Measurements from ENCODE around the gene ACVRL1. TPM values are rescaled to one million over a fixed set of nuclear protein-coding genes. Genes with fewer than 3 reads are reported as not detected.

Gene ACVRL1
- total RNA-seq, 4 donors from 2014 or later, result 68.4 to 318 (median 80.7) TPM

DNA sequence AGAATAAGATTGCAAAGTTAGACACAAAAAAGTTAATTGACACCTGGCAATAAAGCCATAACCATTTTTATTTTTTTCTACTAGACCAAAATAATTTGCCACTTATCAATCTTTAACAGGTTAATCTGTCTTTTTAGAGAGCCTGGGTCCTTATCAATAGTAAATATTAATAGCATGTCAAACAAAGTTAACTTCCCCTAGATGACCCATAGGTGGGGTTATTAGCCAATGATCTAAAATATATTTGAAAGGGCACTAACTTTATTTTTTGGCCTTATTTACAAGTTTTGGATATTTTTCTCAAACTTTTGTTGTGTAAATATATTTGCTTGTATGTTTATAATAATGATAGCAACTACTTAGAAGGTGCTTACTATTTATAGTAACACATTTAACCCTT is 15.5 kb upstream of the ACVRL1 start:
- Histone ChIP-seq H3K27me3 (no peaks in the 10 kb centered on the region), H3K36me3 (no peaks in the 10 kb centered on the region), H3K4me1 (peaks cover 0 to 24% (median 0%) of the 10 kb centered on the region in 4 donors), H3K9me3 (no peaks in the 10 kb centered on the region), H3K4me3 (no peak overlapping the region), H3K27ac (no peak overlapping the region)
- no peak for TF ChIP-seq POLR2A (IDR thresholded peaks at IDR 0.05)
- TF ChIP-seq, protein P1, sequence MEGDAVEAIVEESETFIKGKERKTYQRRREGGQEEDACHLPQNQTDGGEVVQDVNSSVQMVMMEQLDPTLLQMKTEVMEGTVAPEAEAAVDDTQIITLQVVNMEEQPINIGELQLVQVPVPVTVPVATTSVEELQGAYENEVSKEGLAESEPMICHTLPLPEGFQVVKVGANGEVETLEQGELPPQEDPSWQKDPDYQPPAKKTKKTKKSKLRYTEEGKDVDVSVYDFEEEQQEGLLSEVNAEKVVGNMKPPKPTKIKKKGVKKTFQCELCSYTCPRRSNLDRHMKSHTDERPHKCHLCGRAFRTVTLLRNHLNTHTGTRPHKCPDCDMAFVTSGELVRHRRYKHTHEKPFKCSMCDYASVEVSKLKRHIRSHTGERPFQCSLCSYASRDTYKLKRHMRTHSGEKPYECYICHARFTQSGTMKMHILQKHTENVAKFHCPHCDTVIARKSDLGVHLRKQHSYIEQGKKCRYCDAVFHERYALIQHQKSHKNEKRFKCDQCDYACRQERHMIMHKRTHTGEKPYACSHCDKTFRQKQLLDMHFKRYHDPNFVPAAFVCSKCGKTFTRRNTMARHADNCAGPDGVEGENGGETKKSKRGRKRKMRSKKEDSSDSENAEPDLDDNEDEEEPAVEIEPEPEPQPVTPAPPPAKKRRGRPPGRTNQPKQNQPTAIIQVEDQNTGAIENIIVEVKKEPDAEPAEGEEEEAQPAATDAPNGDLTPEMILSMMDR (IDR thresholded peaks at IDR 0.05), result peak in 3 of 5 experiments; percentile 26 to 62 (median 53)
- DNase-seq (ENCODE audit: low spot score in 2 of 2), result no peak

DNA sequence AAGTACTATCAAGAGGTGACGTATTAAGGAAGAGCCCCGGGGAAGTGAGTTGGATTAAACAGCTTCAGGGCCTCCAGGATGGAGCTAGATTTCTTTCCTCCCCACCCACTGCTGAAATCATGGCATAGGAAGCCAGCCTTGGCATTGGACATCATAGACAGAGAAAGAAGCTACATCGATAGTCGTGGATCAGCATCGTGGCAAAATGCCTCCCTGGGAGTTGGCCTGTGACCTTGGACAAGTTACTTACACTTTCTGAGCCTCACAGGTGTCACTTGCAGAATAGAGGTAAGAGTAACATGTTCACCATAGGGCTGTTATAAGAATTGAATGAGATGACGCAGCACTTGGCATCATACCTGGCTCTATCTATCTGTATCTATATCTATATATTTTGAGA is 13.5 kb upstream of the ACVRL1 start:
- Histone ChIP-seq H3K27ac (no peak overlapping the region), H3K27me3 (no peaks in the 10 kb centered on the region), H3K9me3 (no peaks in the 10 kb centered on the region), H3K4me1 (peaks cover 0 to 22% (median 0%) of the 10 kb centered on the region in 4 donors), H3K4me3 (no peak overlapping the region), H3K36me3 (no peaks in the 10 kb centered on the region)
- TF ChIP-seq EP300 (IDR thresholded peaks at IDR 0.05) (no peak), POLR2A (IDR thresholded peaks at IDR 0.05) (no peak)
- TF ChIP-seq, protein P1 (IDR thresholded peaks at IDR 0.05), result no peak
- 86 to 93% methylated on average over 6 of the region's 6 CpGs for WGBS, 2 donors
- no peak for DNase-seq (ENCODE audit: low spot score in 2 of 2)

DNA sequence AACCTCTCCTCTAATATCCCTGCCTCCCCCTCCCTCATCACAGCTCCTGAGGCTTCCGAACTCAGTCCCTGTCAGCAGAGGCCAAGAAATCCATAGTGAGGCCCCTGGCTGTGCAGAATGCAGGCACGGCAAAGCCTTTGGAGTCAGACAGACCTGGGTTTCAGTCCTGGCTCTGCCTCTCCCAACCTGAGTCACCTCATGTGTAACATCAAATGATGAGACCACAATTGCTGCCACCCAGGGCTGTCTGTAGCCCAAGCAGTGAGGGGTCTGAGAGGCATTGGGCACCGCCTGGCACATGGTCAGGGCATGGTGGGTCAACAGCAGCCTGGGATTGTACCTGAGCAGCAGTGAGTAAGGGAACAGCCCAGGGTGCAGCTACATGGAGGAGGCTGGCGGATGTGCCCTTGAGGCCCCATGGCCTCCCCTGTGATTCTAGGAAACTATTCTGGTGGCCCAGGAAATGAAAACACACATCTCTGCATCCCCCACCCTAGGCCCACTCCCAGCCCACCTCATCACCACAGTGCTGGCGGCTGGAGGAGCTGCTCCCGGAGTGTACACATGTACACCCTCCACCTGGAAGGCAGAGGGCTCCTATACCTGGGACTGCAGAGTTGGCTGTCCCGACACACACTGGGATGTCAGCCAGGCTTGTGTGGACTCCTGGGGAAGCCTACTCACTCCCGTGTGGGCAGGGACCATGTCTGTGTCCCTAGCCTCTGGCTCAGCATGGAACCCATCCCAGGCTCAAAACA is 11.7 kb upstream of the ACVRL1 start:
- TF ChIP-seq EP300 (IDR thresholded peaks at IDR 0.05) (no peak), POLR2A (IDR thresholded peaks at IDR 0.05) (no peak)
- TF ChIP-seq, protein P1 (IDR thresholded peaks at IDR 0.05), result no peak
- no peaks in the 10 kb centered on the region for H3K36me3 ChIP-seq
- no peaks in the 10 kb centered on the region for H3K27me3 ChIP-seq
- H3K4me1 ChIP-seq, result peaks cover 0 to 22% (median 0%) of the 10 kb centered on the region in 4 donors
- DNase-seq (ENCODE audit: low spot score in 2 of 2), result no peak
- 84 to 96% methylated on average over 5 to 8 of the region's 8 CpGs for WGBS, 2 donors
- no peaks in the 10 kb centered on the region for H3K9me3 ChIP-seq
- no peak overlapping the region for H3K27ac ChIP-seq
- H3K4me3 ChIP-seq, result no peak overlapping the region

DNA sequence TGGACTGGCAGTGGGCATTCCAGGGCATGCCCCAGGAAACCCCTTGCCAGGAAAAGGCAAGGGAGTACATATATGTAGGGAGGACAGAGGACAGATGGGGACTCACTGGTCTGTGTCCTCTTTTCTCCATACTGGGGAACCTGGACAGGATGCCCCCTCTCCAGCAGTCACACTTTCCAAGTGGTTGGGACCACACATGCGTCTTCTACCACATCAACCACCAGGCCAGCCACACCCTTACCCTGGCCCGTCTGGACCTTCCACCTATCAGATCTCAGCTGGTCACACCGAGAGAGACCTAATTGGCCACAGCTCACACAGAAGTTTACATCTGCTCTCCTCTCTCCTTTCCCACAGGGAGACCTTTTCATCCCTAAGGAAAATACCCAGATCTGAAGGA is 11.1 kb upstream of the ACVRL1 start:
- Histone ChIP-seq H3K27ac (no peak overlapping the region), H3K4me1 (peaks cover 0 to 22% (median 0%) of the 10 kb centered on the region in 4 donors), H3K36me3 (no peaks in the 10 kb centered on the region), H3K9me3 (no peaks in the 10 kb centered on the region), H3K4me3 (no peak overlapping the region), H3K27me3 (no peaks in the 10 kb centered on the region)
- 74 to 82% methylated on average over 3 of the region's 3 CpGs for WGBS, 2 donors
- TF ChIP-seq POLR2A (IDR thresholded peaks at IDR 0.05), result no peak
- TF ChIP-seq EP300 (IDR thresholded peaks at IDR 0.05), result no peak
- TF ChIP-seq, protein P1 (IDR thresholded peaks at IDR 0.05), result no peak
- no peak for DNase-seq (ENCODE audit: low spot score in 2 of 2)

DNA sequence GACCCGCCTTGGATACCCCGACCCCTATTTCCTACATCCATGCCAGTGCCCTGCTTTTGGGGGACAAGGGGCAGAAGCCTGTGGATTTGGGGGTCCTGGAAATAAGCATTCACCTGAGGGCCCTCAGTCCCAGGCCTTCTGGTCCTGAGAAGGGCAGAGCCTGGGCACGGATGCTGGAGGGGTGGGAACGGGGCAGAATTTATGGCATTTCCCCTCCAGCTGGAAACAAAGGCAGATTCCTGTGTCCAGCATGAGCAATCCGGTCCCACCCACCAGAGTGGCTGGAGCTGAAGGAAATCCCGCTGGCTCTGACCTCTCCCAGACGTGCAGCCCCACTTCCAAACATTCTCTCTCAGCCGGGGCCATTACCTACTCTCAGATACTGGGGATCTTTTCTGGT is 10.1 kb upstream of the ACVRL1 start:
- H3K36me3 ChIP-seq, result no peaks in the 10 kb centered on the region
- H3K4me1 ChIP-seq, result peaks cover 0 to 22% (median 0%) of the 10 kb centered on the region in 4 donors
- TF ChIP-seq, protein P1 (IDR thresholded peaks at IDR 0.05), result no peak
- TF ChIP-seq EP300 (IDR thresholded peaks at IDR 0.05) (no peak), POLR2A (IDR thresholded peaks at IDR 0.05) (no peak)
- no peaks in the 10 kb centered on the region for H3K27me3 ChIP-seq
- H3K4me3 ChIP-seq, result no peak overlapping the region
- 59 to 71% methylated on average over 8 of the region's 8 CpGs for WGBS, 2 donors
- H3K27ac ChIP-seq, result no peak overlapping the region
- no peak for DNase-seq (ENCODE audit: low spot score in 2 of 2)
- H3K9me3 ChIP-seq, result no peaks in the 10 kb centered on the region

Measured in tibial nerve (tissue), 4 donors.